ENCODE data around the gene NDUFAF5. TPM values are rescaled to one million over a fixed set of nuclear protein-coding genes. Genes with fewer than 3 reads are reported as not detected.

Gene NDUFAF5
- total RNA-seq, 1 experiment from 2014 or later: 34.9 TPM

DNA sequence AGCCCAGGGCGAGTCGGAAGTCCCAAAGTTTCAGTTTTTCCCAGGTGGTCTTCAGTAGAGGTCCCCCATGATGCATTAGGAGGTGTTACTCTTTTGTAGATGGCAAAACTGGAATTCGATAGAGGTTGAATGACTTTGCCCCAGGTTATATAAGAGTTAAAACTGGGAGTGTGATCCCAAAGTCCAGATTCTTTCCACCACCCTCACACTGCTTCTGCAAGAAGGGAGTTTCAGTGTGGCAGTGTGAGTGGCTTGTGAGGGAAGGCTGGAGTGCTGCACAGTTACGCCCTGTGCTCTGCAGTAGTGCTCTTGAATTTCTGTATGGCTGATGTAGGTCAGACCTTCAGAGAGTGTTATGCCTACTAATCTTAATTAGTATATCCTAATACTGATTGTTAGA is 29.8 kb downstream of the NDUFAF5 start:
- intact Hi-C loops (cut with micrococcal nuclease; ENCODE audit: unreplicated experiment): no loop called here
- no peaks in the 10 kb centered on the region for H3K4me1 ChIP-seq
- H3K27me3 ChIP-seq (replicated peaks; ENCODE audit: control insufficient read depth, insufficient read depth, low read length): no peaks in the 10 kb centered on the region
- no peak overlapping the region for H3K4me3 ChIP-seq (ENCODE audit: low read depth, low read length)
- BruUV-seq (replicated peaks): no TSS peak
- no peaks in the 10 kb centered on the region for H3K9me3 Mint-ChIP-seq (ENCODE audit: unreplicated experiment)
- no peak overlapping the region for H3K4me3 Mint-ChIP-seq (ENCODE audit: unreplicated experiment)
- peaks cover 11% of the 10 kb centered on the region for H3K36me3 Mint-ChIP-seq (ENCODE audit: insufficient read depth, unreplicated experiment)
- H3K36me3 ChIP-seq (ENCODE audit: control insufficient read depth, insufficient read depth, low read length): peaks cover 4% of the 10 kb centered on the region; the same call in 1 of the 2 replicates
- ChIA-PET CTCF (no interaction called here), POLR2A (no interaction called here)
- no peaks in the 10 kb centered on the region for H3K27me3 Mint-ChIP-seq (ENCODE audit: insufficient read depth, unreplicated experiment)
- DNase-seq: no peak
- H3K9me3 ChIP-seq: no peaks in the 10 kb centered on the region
- TF ChIP-seq, protein P1, sequence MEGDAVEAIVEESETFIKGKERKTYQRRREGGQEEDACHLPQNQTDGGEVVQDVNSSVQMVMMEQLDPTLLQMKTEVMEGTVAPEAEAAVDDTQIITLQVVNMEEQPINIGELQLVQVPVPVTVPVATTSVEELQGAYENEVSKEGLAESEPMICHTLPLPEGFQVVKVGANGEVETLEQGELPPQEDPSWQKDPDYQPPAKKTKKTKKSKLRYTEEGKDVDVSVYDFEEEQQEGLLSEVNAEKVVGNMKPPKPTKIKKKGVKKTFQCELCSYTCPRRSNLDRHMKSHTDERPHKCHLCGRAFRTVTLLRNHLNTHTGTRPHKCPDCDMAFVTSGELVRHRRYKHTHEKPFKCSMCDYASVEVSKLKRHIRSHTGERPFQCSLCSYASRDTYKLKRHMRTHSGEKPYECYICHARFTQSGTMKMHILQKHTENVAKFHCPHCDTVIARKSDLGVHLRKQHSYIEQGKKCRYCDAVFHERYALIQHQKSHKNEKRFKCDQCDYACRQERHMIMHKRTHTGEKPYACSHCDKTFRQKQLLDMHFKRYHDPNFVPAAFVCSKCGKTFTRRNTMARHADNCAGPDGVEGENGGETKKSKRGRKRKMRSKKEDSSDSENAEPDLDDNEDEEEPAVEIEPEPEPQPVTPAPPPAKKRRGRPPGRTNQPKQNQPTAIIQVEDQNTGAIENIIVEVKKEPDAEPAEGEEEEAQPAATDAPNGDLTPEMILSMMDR (IDR thresholded peaks at IDR 0.05; ENCODE audit: insufficient read depth in 1 of 2, low read depth in 1 of 2, low read length in 1 of 2, severe bottlenecking in 1 of 2, unreplicated experiment in 1 of 2): no peak
- H3K4me1 Mint-ChIP-seq (ENCODE audit: low read depth, unreplicated experiment): no peaks in the 10 kb centered on the region
- H3K27ac Mint-ChIP-seq (ENCODE audit: unreplicated experiment): no peak overlapping the region

DNA sequence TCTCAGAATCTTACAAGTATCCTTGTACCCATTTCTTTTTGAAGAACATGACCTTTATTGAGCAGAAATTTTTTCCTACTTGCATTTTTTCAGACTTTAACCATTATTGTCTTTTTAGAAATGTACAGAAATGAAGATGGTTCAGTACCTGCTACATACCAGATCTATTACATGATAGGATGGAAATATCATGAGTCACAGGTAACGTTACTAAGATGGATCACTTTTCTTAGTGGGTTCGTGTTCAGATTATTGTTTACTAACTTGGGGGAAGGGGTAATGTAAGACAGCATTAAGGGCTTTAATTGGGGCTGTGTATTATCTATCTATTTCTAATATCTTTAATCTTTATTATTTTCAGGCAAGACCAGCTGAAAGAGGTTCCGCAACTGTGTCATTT is 31.9 kb downstream of the NDUFAF5 start:
- peaks cover 4% of the 10 kb centered on the region; the same call in 1 of the 2 replicates for H3K36me3 ChIP-seq (ENCODE audit: control insufficient read depth, insufficient read depth, low read length)
- Mint-ChIP-seq H3K4me3 (ENCODE audit: unreplicated experiment) (no peak overlapping the region), H3K4me1 (ENCODE audit: low read depth, unreplicated experiment) (no peaks in the 10 kb centered on the region), H3K27me3 (ENCODE audit: insufficient read depth, unreplicated experiment) (no peaks in the 10 kb centered on the region), H3K9me3 (ENCODE audit: unreplicated experiment) (no peaks in the 10 kb centered on the region), H3K36me3 (ENCODE audit: insufficient read depth, unreplicated experiment) (peaks cover 17% of the 10 kb centered on the region), H3K27ac (ENCODE audit: unreplicated experiment) (no peak overlapping the region)
- DNase-seq: no peak
- intact Hi-C loops (cut with micrococcal nuclease; ENCODE audit: unreplicated experiment): no loop called here
- BruUV-seq (replicated peaks): no TSS peak
- H3K4me3 ChIP-seq (ENCODE audit: low read depth, low read length): no peak overlapping the region
- no peaks in the 10 kb centered on the region for H3K4me1 ChIP-seq
- ChIA-PET CTCF (no interaction called here), POLR2A (no interaction called here)
- TF ChIP-seq, protein P1 (IDR thresholded peaks at IDR 0.05; ENCODE audit: insufficient read depth in 1 of 2, low read depth in 1 of 2, low read length in 1 of 2, severe bottlenecking in 1 of 2, unreplicated experiment in 1 of 2): no peak
- H3K9me3 ChIP-seq: no peaks in the 10 kb centered on the region
- H3K27me3 ChIP-seq (replicated peaks; ENCODE audit: control insufficient read depth, insufficient read depth, low read length): no peaks in the 10 kb centered on the region

DNA sequence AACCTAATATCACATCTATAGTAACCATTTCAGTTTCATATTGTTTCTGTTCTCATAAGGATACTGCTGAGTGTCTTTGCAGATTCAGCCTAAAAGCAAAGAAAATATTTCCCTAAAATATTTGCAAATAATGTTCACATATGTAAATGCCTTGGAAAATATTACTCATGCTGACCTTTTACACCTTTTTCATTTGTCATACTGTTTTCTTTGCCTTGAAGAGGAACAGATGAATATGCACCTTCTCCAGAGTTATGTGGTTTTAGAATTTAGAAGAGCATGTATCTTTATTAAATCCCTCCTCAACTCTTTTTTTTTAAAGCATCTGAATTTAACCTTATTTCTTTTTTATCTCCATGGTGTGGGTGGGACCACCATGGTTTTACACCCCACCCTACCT is 32.5 kb downstream of the NDUFAF5 start:
- Histone ChIP-seq H3K4me3 (ENCODE audit: low read depth, low read length) (no peak overlapping the region), H3K4me1 (no peaks in the 10 kb centered on the region), H3K36me3 (ENCODE audit: control insufficient read depth, insufficient read depth, low read length) (peaks cover 4% of the 10 kb centered on the region; the same call in 1 of the 2 replicates), H3K27me3 (replicated peaks; ENCODE audit: control insufficient read depth, insufficient read depth, low read length) (no peaks in the 10 kb centered on the region), H3K9me3 (no peaks in the 10 kb centered on the region)
- CTCF ChIA-PET: no interaction called here
- DNase-seq: no peak
- H3K36me3 Mint-ChIP-seq (ENCODE audit: insufficient read depth, unreplicated experiment): peaks cover 17% of the 10 kb centered on the region
- no peaks in the 10 kb centered on the region for H3K4me1 Mint-ChIP-seq (ENCODE audit: low read depth, unreplicated experiment)
- no TSS peak for BruUV-seq (replicated peaks)
- TF ChIP-seq, protein P1 (IDR thresholded peaks at IDR 0.05; ENCODE audit: insufficient read depth in 1 of 2, low read depth in 1 of 2, low read length in 1 of 2, severe bottlenecking in 1 of 2, unreplicated experiment in 1 of 2): no peak
- no peaks in the 10 kb centered on the region for H3K27me3 Mint-ChIP-seq (ENCODE audit: insufficient read depth, unreplicated experiment)
- H3K27ac Mint-ChIP-seq (ENCODE audit: unreplicated experiment): no peak overlapping the region
- POLR2A ChIA-PET: no interaction called here
- no peaks in the 10 kb centered on the region for H3K9me3 Mint-ChIP-seq (ENCODE audit: unreplicated experiment)
- intact Hi-C loops (cut with micrococcal nuclease; ENCODE audit: unreplicated experiment): no loop called here
- no peak overlapping the region for H3K4me3 Mint-ChIP-seq (ENCODE audit: unreplicated experiment)
